Tibial nerve (tissue), 4 donors: ENCODE data around the gene DHRS9. TPM values are rescaled to one million over a fixed set of nuclear protein-coding genes. Genes with fewer than 3 reads are reported as not detected.

ENCODE experiments used
- DNase-seq, 2 donors: peaks; one replicate each; pipeline ENCODE4 v3.0.0-alpha.2; 2019; ENCODE audit warnings: low spot score in 2 of 2
- H3K27ac ChIP-seq, 4 donors: fragments of 200-600 bp; sonication (generic) in 3 of 4; one replicate each; pipeline ENCODE4 v1.5.1; 2017 to 2019; ENCODE audit warnings: mild to moderate bottlenecking in 1 of 4
- H3K27me3 ChIP-seq, 2 donors: fragments of 200-600 bp; sonication (generic) in 1 of 2; one replicate each; pipeline versions ENCODE4 v1.5.1 to v1.6.0; 2017 to 2019
- H3K36me3 ChIP-seq, 3 donors: fragments of 200-600 bp; sonication (generic); one replicate each; pipeline ENCODE4 v1.5.1; 2018 to 2019
- H3K4me1 ChIP-seq, 4 donors: fragments of 200-600 bp; sonication (generic) in 3 of 4; one replicate each; pipeline ENCODE4 v1.5.1; 2017 to 2019
- H3K4me3 ChIP-seq, 4 donors: fragments of 200-600 bp; sonication (generic) in 3 of 4; one replicate each; pipeline ENCODE4 v1.5.1; 2017 to 2019; ENCODE audit warnings: mild to moderate bottlenecking in 1 of 4, moderate library complexity in 1 of 4
- H3K9me3 ChIP-seq, 4 donors: fragments of 200-600 bp; sonication (generic) in 3 of 4; one replicate each; pipeline ENCODE4 v1.5.1; 2017 to 2019
- CTCF ChIP-seq, 5 experiments: fragments of 200-600 bp in 3 of 5; fragments of 450-650 bp in 2 of 5; sonication (generic) in 3 of 5; IDR thresholded peaks; one replicate each; pipeline ENCODE4 v1.5.1; 2016 to 2019; ENCODE audit warnings: antibody characterized with exemption in 5 of 5, mild to moderate bottlenecking in 3 of 5, moderate library complexity in 2 of 5
- EP300 ChIP-seq, 2 donors: sonication (generic); formaldehyde crosslinking; IDR thresholded peaks; one replicate each; pipeline ENCODE4 v1.6.1; 2017; ENCODE audit warnings: antibody characterized with exemption in 2 of 2, mild to moderate bottlenecking in 1 of 2
- POLR2A ChIP-seq, 2 donors: fragments of 450-650 bp; IDR thresholded peaks; one replicate each; pipeline ENCODE4 v1.6.1; 2017; ENCODE audit warnings: antibody characterized with exemption in 2 of 2, mild to moderate bottlenecking in 2 of 2, moderate library complexity in 2 of 2
- WGBS, 2 donors: methylation state at CpG; one replicate each; pipeline ENCODE4 v1.1.5; 2018; 5-methylcytosine and 5-hydroxymethylcytosine counted together
- total RNA-seq, 4 donors: library from RNA; depleted of rRNA; stranded (reverse); fragments of >200 nt; gene quantifications; one replicate each; pipeline ENCODE4 v1.1.0, GENCODE V29; 2016

DHRS9 gene
- total RNA-seq, 4 donors from 2014 or later = 0.21 to 0.59 (median 0.22) TPM; not detected in 1

GRCh38 chr2:169118060-169118459, 48.7 kb downstream of the DHRS9 start:
- no peak for TF ChIP-seq CTCF (IDR thresholded peaks at IDR 0.05)
- no peak for TF ChIP-seq EP300 (IDR thresholded peaks at IDR 0.05)
- TF ChIP-seq POLR2A (IDR thresholded peaks at IDR 0.05) = no peak
- peaks cover 0 to 5% (median 0%) of the 10 kb centered on the region in 4 donors for H3K9me3 ChIP-seq
- DNase-seq = no peak
- no peak overlapping the region for H3K4me3 ChIP-seq
- WGBS, 2 donors = 75 to 84% methylated on average over 2 of the region's 2 CpGs
- no peaks in the 10 kb centered on the region for H3K4me1 ChIP-seq
- no peaks in the 10 kb centered on the region for H3K27me3 ChIP-seq
- H3K36me3 ChIP-seq = no peaks in the 10 kb centered on the region
- H3K27ac ChIP-seq = no peak overlapping the region

DNA sequence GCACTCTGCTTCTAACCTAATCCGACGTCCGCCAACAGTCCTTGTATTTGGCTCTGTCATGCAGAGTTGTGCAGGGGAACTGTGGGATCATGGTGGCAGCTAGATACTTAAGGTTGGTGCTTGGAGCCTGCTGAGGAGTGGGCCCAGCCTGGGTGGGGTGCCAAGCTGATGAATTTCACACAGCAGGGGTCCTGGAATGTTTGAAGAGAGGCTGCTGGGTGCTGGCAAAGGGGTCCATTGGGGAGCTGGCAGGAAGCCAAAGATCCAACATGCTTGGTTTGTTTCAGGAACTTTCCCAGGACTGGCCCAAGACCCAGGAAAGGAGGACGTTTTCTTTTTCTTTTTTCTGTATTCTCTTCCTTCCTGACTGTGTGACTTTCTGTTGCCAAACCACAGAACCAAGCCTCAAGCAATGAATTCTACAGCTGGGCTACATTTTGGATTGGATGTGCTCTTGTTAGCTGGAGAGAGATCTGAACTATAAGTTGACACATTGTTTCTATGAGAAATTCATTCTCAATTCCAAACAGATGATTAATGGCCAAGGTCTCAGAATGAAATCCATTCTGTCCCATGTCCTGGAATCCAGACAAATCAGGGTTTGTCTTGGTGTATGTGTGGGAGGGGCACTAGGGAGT, 49.9 kb downstream of the DHRS9 start:
- no peaks in the 10 kb centered on the region for H3K36me3 ChIP-seq

DNA sequence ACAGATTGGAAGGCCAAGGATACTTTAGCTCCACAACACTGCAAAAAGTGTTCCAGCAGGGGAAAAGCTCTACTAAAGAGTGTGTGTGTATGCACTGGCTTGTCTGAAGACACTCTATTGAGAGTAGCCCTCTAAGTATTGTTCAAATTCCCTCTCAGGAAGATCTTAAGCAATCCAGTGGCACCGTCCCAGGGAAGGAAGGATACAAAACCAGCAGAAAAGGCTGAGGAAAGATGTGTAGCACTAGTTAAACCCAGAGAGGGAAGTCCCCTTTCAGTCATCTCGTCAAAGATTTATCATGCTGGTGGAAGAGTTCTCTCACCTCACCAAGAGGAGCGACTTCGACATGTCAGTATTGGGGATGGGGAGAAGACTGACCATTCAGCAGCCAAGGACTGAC, 50.5 kb downstream of the DHRS9 start:
- no peak for DNase-seq
- WGBS, 2 donors = 70 to 75% methylated on average over 4 of the region's 4 CpGs
- no peak overlapping the region for H3K4me3 ChIP-seq
- no peaks in the 10 kb centered on the region for H3K36me3 ChIP-seq
- H3K4me1 ChIP-seq = no peaks in the 10 kb centered on the region
- H3K27ac ChIP-seq = no peak overlapping the region
- peaks cover 0 to 5% (median 0%) of the 10 kb centered on the region in 4 donors for H3K9me3 ChIP-seq
- no peaks in the 10 kb centered on the region for H3K27me3 ChIP-seq
- no peak for TF ChIP-seq EP300 (IDR thresholded peaks at IDR 0.05)
- TF ChIP-seq POLR2A (IDR thresholded peaks at IDR 0.05) = no peak
- no peak for TF ChIP-seq CTCF (IDR thresholded peaks at IDR 0.05)

More for the DNA sequence above, 49.9 kb downstream of the DHRS9 start:
- WGBS, 2 donors = 60 to 63% methylated on average over 4 of the region's 4 CpGs
- Histone ChIP-seq H3K27ac (no peak overlapping the region), H3K4me1 (no peaks in the 10 kb centered on the region), H3K4me3 (no peak overlapping the region), H3K27me3 (no peaks in the 10 kb centered on the region), H3K9me3 (peaks cover 0 to 5% (median 0%) of the 10 kb centered on the region in 4 donors)
- no peak for DNase-seq
- no peak for TF ChIP-seq CTCF (IDR thresholded peaks at IDR 0.05)
- TF ChIP-seq POLR2A (IDR thresholded peaks at IDR 0.05) = no peak
- no peak for TF ChIP-seq EP300 (IDR thresholded peaks at IDR 0.05)

GRCh38 chr2:169129703-169130243, 60.4 kb downstream of the DHRS9 start:
- 93 to 95% methylated on average over 5 of the region's 5 CpGs for WGBS, 2 donors
- H3K27ac ChIP-seq = no peak overlapping the region
- H3K4me3 ChIP-seq = no peak overlapping the region
- no peaks in the 10 kb centered on the region for H3K36me3 ChIP-seq
- no peak for TF ChIP-seq EP300 (IDR thresholded peaks at IDR 0.05)
- TF ChIP-seq CTCF (IDR thresholded peaks at IDR 0.05) = no peak
- no peak for TF ChIP-seq POLR2A (IDR thresholded peaks at IDR 0.05)
- H3K4me1 ChIP-seq = no peaks in the 10 kb centered on the region
- DNase-seq = no peak
- no peaks in the 10 kb centered on the region for H3K9me3 ChIP-seq
- no peaks in the 10 kb centered on the region for H3K27me3 ChIP-seq
